ENCODE measurements around the gene MAP3K20. TPM values are rescaled to one million over a fixed set of nuclear protein-coding genes. Genes with fewer than 3 reads are reported as not detected.

Gene MAP3K20
- total and polyA plus RNA-seq, 2 experiments from 2014 or later: 7.6 to 9.6 TPM

GRCh38 chr2:173311844-173312606 is 236.4 kb downstream of the MAP3K20 start (continued):
- no peak for TF ChIP-seq ETS1 (IDR thresholded peaks at IDR 0.05)
- TF ChIP-seq ZNF462 (CRISPR knock-in tag; IDR thresholded peaks at IDR 0.05): no peak
